Gastrocnemius medialis (tissue), 4 donors: ENCODE results near the gene ZNF76.

Experiments
- CTCF ChIP-seq, 5 experiments: fragments of 450-650 bp in 3 of 5; fragments of 200-600 bp in 2 of 5; sonication (generic) in 2 of 5; IDR thresholded peaks in 4 of 5; conservative IDR thresholded peaks in 1 of 5; 1 replicate in 4 of 5; 2 replicates in 1 of 5; pipeline ENCODE4 v1.5.1; 2016 to 2019; ENCODE audit warnings: antibody characterized with exemption in 5 of 5, mild to moderate bottlenecking in 3 of 5, moderate library complexity in 3 of 5
- POLR2A ChIP-seq, 2 donors: fragments of 450-650 bp; IDR thresholded peaks; one replicate each; pipeline ENCODE4 v1.6.1; 2017; ENCODE audit warnings: antibody characterized with exemption in 2 of 2, mild to moderate bottlenecking in 2 of 2, moderate library complexity in 2 of 2

GRCh38 chr6:35287671-35288396, 28.3 kb downstream of the ZNF76 start:
- TF ChIP-seq CTCF (IDR thresholded peaks at IDR 0.05 in 4 of 5, conservative IDR thresholded peaks at IDR 0.05 in 1 of 5) (no peak), POLR2A (IDR thresholded peaks at IDR 0.05) (no peak)
